HepG2 (cell line): ENCODE results near the gene AFTPH. TPM values are rescaled to one million over a fixed set of nuclear protein-coding genes. Genes with fewer than 3 reads are reported as not detected.

ENCODE experiments used
- ATAD3A ChIP-seq: sonication (generic); formaldehyde crosslinking; IDR thresholded peaks from 2 replicates; pipeline ENCODE4 v1.4.0; 2020; ENCODE audit warnings: missing genetic modification reagents
- ATRX ChIP-seq: sonication (generic); formaldehyde crosslinking; IDR thresholded peaks from 2 replicates; pipeline ENCODE4 v1.4.0; 2020; ENCODE audit warnings: missing genetic modification reagents, borderline replicate concordance
- CEBPG ChIP-seq: IDR thresholded peaks from 2 replicates; pipeline ENCODE4 v1.6.1; 2016
- ETV6 ChIP-seq: sonication (generic); formaldehyde crosslinking; conservative IDR thresholded peaks from 2 replicates; pipeline ENCODE4 v1.4.0; 2020; ENCODE audit warnings: missing genetic modification reagents
- HES4 ChIP-seq: sonication (generic); formaldehyde crosslinking; IDR thresholded peaks from 2 replicates; pipeline ENCODE4 v1.9.0; 2021; ENCODE audit warnings: mild to moderate bottlenecking, missing genetic modification reagents, borderline replicate concordance
- HOXA5 ChIP-seq: sonication (generic); formaldehyde crosslinking; IDR thresholded peaks from 2 replicates; pipeline ENCODE4 v1.4.0; 2020; ENCODE audit warnings: missing genetic modification reagents
- IRX3 ChIP-seq: sonication (generic); formaldehyde crosslinking; IDR thresholded peaks from 2 replicates; pipeline ENCODE4 v1.8.1; 2023; ENCODE audit warnings: mild to moderate bottlenecking, low read depth, missing genetic modification reagents, borderline replicate concordance
- PHF21A ChIP-seq: sonication (generic); formaldehyde crosslinking; IDR thresholded peaks from 2 replicates; pipeline ENCODE4 v1.5.0; 2020; ENCODE audit warnings: mild to moderate bottlenecking, missing genetic modification reagents
- PRDM15 ChIP-seq: sonication (generic); formaldehyde crosslinking; IDR thresholded peaks from 2 replicates; pipeline ENCODE4 v1.4.0; 2020; ENCODE audit warnings: missing genetic modification reagents
- SAFB2 ChIP-seq: sonication (generic); formaldehyde crosslinking; IDR thresholded peaks from 2 replicates; pipeline ENCODE4 v1.5.1; 2020; ENCODE audit warnings: missing genetic modification reagents, low read depth, mild to moderate bottlenecking, borderline replicate concordance
- THAP9 ChIP-seq: sonication (generic); formaldehyde crosslinking; IDR thresholded peaks from 2 replicates; pipeline ENCODE4; 2020; ENCODE audit warnings: missing genetic modification reagents, mild to moderate bottlenecking, borderline replicate concordance
- TMF1 ChIP-seq: sonication (generic); formaldehyde crosslinking; IDR thresholded peaks from 2 replicates; pipeline ENCODE4 v1.8.1; 2022; ENCODE audit warnings: low read depth, missing genetic modification reagents
- ZEB1 ChIP-seq: IDR thresholded peaks from 2 replicates; pipeline ENCODE4 v1.6.1; 2012; ENCODE audit warnings: mild to moderate bottlenecking, low read depth, inconsistent platforms; ENCODE audit not compliant: insufficient replicate concordance
- ZFP36L2 ChIP-seq: sonication (generic); formaldehyde crosslinking; IDR thresholded peaks from 2 replicates; pipeline ENCODE4 v1.4.0; 2020; ENCODE audit warnings: missing genetic modification reagents
- ZNF276 ChIP-seq: sonication (generic); formaldehyde crosslinking; IDR thresholded peaks from 2 replicates; pipeline ENCODE4 v1.4.0; 2020; ENCODE audit warnings: mild to moderate bottlenecking, low read depth, missing genetic modification reagents
- ZNF331 ChIP-seq: sonication (generic); formaldehyde crosslinking; IDR thresholded peaks from 2 replicates; pipeline ENCODE4 v1.4.0; 2020; ENCODE audit warnings: missing genetic modification reagents
- polyA plus RNA-seq, 8 experiments: library from polyadenylated mRNA; depleted of rRNA in 3 of 8; stranded (reverse) in 7 of 8; unstranded in 1 of 8; fragments of >200 nt; fragmentation: Illumina TruSeq in 4 of 8; extraction: Trizol in 4 of 8; gene quantifications; 2 replicates each; pipeline versions ENCODE4 v1.2.1 to v1.2.3, GENCODE V29; 2011 to 2016; ENCODE audit warnings: low read depth in 4 of 8, missing spikeins in 1 of 8, mixed read lengths in 1 of 8; ENCODE audit not compliant: insufficient read depth in 1 of 8
- total RNA-seq, 5 experiments: library from RNA; depleted of rRNA; stranded (reverse); fragments of >200 nt; fragmentation: Illumina TruSeq; extraction: Trizol; gene quantifications; 2 replicates each; pipeline ENCODE4 v1.2.3, GENCODE V29; 2016; ENCODE audit warnings: low read depth in 1 of 5
- TF ChIP-seq, protein P1 (sequence below): sonication (generic); formaldehyde crosslinking; IDR thresholded peaks from 2 replicates; pipeline ENCODE4 v1.5.1; 2020; ENCODE audit warnings: missing genetic modification reagents, mild to moderate bottlenecking, borderline replicate concordance
- TF ChIP-seq, protein P2 (sequence below): sonication (generic); formaldehyde crosslinking; IDR thresholded peaks from 2 replicates; pipeline ENCODE4 v1.4.0; 2020; ENCODE audit warnings: missing genetic modification reagents

AFTPH gene
- total and polyA plus RNA-seq, 2 of the 13 experiments (the other 11 are each of a cell fraction or from before 2014, with no cell fraction given) = 27.5 to 36.8 TPM

GRCh38 chr2:64516651-64517510 lies 7.2 kb upstream of the AFTPH start (continued):
- TF ChIP-seq THAP9 (CRISPR knock-in tag) = no peak
- TF ChIP-seq ATAD3A = no peak
- TF ChIP-seq ZNF331 = peak; percentile 46; the same call in 1 of the 2 replicates
- no peak for TF ChIP-seq ETV6
- no peak for TF ChIP-seq ZNF276 (CRISPR knock-in tag)
- no peak for TF ChIP-seq SAFB2
- no peak for TF ChIP-seq ZEB1
- TF ChIP-seq HOXA5 (CRISPR knock-in tag) = no peak
- TF ChIP-seq, protein P1, sequence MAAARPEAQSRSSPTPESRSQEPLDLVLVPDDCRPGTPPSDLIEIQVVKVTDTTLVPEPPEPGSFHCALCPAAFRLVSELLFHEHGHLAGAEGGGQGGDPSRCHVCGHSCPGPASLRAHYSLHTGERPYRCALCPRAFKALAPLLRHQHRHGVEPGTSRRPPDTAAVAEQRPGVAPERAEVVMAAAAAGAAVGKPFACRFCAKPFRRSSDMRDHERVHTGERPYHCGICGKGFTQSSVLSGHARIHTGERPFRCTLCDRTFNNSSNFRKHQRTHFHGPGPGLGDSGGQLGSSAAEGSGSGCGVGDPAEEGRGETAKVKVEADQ (CRISPR knock-in tag) = no peak
- no peak for TF ChIP-seq HES4 (CRISPR knock-in tag)
- peak; percentile 95 for TF ChIP-seq CEBPG (CRISPR knock-in tag)
- no peak; the same call in 1 of the 2 replicates for TF ChIP-seq PHF21A (CRISPR knock-in tag)
- TF ChIP-seq, protein P2, sequence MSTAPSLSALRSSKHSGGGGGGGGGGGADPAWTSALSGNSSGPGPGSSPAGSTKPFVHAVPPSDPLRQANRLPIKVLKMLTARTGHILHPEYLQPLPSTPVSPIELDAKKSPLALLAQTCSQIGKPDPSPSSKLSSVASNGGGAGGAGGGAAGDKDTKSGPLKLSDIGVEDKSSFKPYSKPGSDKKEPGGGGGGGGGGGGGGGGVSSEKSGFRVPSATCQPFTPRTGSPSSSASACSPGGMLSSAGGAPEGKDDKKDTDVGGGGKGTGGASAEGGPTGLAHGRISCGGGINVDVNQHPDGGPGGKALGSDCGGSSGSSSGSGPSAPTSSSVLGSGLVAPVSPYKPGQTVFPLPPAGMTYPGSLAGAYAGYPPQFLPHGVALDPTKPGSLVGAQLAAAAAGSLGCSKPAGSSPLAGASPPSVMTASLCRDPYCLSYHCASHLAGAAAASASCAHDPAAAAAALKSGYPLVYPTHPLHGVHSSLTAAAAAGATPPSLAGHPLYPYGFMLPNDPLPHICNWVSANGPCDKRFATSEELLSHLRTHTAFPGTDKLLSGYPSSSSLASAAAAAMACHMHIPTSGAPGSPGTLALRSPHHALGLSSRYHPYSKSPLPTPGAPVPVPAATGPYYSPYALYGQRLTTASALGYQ (CRISPR knock-in tag) = peak; percentile 60; the same call in 1 of the 2 replicates
- no peak for TF ChIP-seq ZFP36L2 (CRISPR knock-in tag)
- TF ChIP-seq ATRX (CRISPR knock-in tag) = no peak
- TF ChIP-seq PRDM15 (CRISPR knock-in tag) = no peak
- TF ChIP-seq IRX3 (CRISPR knock-in tag) = no peak
- TF ChIP-seq TMF1 (CRISPR knock-in tag) = no peak
